ENCODE measurements around the gene TMPRSS11F. TPM values are rescaled to one million over a fixed set of nuclear protein-coding genes. Genes with fewer than 3 reads are reported as not detected.

TMPRSS11F gene
- total RNA-seq, 2 experiments from 2014 or later, result not detected

GRCh38 chr4:68167706-68168105 is 38.0 kb upstream of the TMPRSS11F start:
- peaks cover 9% of the 10 kb centered on the region for H3K27me3 Mint-ChIP-seq
- ChIA-PET CTCF (no interaction called here), POLR2A (no interaction called here)
- H3K4me3 Mint-ChIP-seq, result no peak overlapping the region
- H3K36me3 Mint-ChIP-seq (ENCODE audit: low read depth), result no peaks in the 10 kb centered on the region
- DNase-seq, result no peak
- no peak overlapping the region for H3K27ac Mint-ChIP-seq
- no peaks in the 10 kb centered on the region for H3K4me1 Mint-ChIP-seq (ENCODE audit: low read depth)
- intact Hi-C loops (cut with micrococcal nuclease), result no loop called here
- no peaks in the 10 kb centered on the region for H3K9me3 Mint-ChIP-seq
- no peak for ATAC-seq
- TF ChIP-seq CTCF (IDR thresholded peaks at IDR 0.05), result no peak

GRCh38 chr4:68167166-68167565 is 37.5 kb upstream of the TMPRSS11F start:
- Mint-ChIP-seq H3K27me3 (peaks cover 6% of the 10 kb centered on the region), H3K4me1 (ENCODE audit: low read depth) (no peaks in the 10 kb centered on the region), H3K36me3 (ENCODE audit: low read depth) (no peaks in the 10 kb centered on the region), H3K4me3 (no peak overlapping the region), H3K27ac (no peak overlapping the region), H3K9me3 (no peaks in the 10 kb centered on the region)
- POLR2A ChIA-PET, result no interaction called here
- TF ChIP-seq CTCF (IDR thresholded peaks at IDR 0.05), result no peak
- intact Hi-C loops (cut with micrococcal nuclease), result no loop called here
- ATAC-seq, result no peak
- DNase-seq, result no peak
- CTCF ChIA-PET, result interaction anchor here (1.3 kb wide), 1 partner anchor 9 kb away, joined by 5 read pairs; no protein-coding TSS in a partner anchor

- no peak for TF ChIP-seq CTCF (IDR thresholded peaks at IDR 0.05)
- ChIA-PET CTCF (no interaction called here), POLR2A (no interaction called here)
- intact Hi-C loops (cut with micrococcal nuclease), result no loop called here
- Mint-ChIP-seq H3K4me3 (no peak overlapping the region), H3K9me3 (no peaks in the 10 kb centered on the region), H3K36me3 (ENCODE audit: low read depth) (no peaks in the 10 kb centered on the region), H3K27ac (no peak overlapping the region), H3K4me1 (ENCODE audit: low read depth) (no peaks in the 10 kb centered on the region), H3K27me3 (peaks cover 14% of the 10 kb centered on the region)
- ATAC-seq (no peak), DNase-seq (no peak)
Observed at GRCh38 chr4:68163754-68164153, 34.1 kb upstream of the TMPRSS11F start.

GRCh38 chr4:68162196-68162595 is 32.5 kb upstream of the TMPRSS11F start:
- H3K9me3 Mint-ChIP-seq, result no peaks in the 10 kb centered on the region
- ChIA-PET CTCF (no interaction called here), POLR2A (no interaction called here)

GRCh38 chr4:68152411-68152810 is 22.7 kb upstream of the TMPRSS11F start:
- ChIA-PET CTCF (no interaction called here), POLR2A (no interaction called here)
- no peaks in the 10 kb centered on the region for H3K36me3 Mint-ChIP-seq (ENCODE audit: low read depth)
- no peak overlapping the region for H3K27ac Mint-ChIP-seq
- H3K4me1 Mint-ChIP-seq (ENCODE audit: low read depth), result no peaks in the 10 kb centered on the region
- H3K9me3 Mint-ChIP-seq, result no peaks in the 10 kb centered on the region
- DNase-seq, result no peak
- no peak overlapping the region for H3K4me3 Mint-ChIP-seq
- ATAC-seq, result no peak
- H3K27me3 Mint-ChIP-seq, result peaks cover 6% of the 10 kb centered on the region
- intact Hi-C loops (cut with micrococcal nuclease), result no loop called here
- TF ChIP-seq CTCF (IDR thresholded peaks at IDR 0.05), result no peak

More at GRCh38 chr4:68162196-68162595, 32.5 kb upstream of the TMPRSS11F start:
- intact Hi-C loops (cut with micrococcal nuclease), result no loop called here
- Mint-ChIP-seq H3K27ac (no peak overlapping the region), H3K4me3 (no peak overlapping the region), H3K27me3 (peaks cover 13% of the 10 kb centered on the region), H3K36me3 (ENCODE audit: low read depth) (no peaks in the 10 kb centered on the region), H3K4me1 (ENCODE audit: low read depth) (no peaks in the 10 kb centered on the region)
- TF ChIP-seq CTCF (IDR thresholded peaks at IDR 0.05), result no peak
- ATAC-seq, result no peak
- no peak for DNase-seq

Data from activated CD8-positive, alpha-beta T cell treated with anti-CD3 and anti-CD28 coated beads for 36 hours (primary cell).